RWPE2 (cell line): ENCODE data around the gene NAXE.

Experiments
- ATAC-seq: fragments of 200-7000 bp; cut with Tn5 transposase; 3 replicates; pipeline ENCODE4 v1.9.1; 2021; ENCODE audit warnings: low read depth
- DNase-seq: peaks from one replicate; pipeline ENCODE4 v3.0.0-alpha.2; 2020; ENCODE audit warnings: low spot score
- H3K27ac ChIP-seq: fragments of 450-650 bp; 2 replicates; pipeline ENCODE4 v1.5.1; 2017; ENCODE audit warnings: mild to moderate bottlenecking; ENCODE audit not compliant: poor library complexity, severe bottlenecking
- H3K27me3 ChIP-seq: fragments of 250-450 bp; sonication (Bioruptor Pico); 2 replicates; pipeline ENCODE4 v1.5.1; 2021; ENCODE audit warnings: mild to moderate bottlenecking, moderate library complexity; ENCODE audit not compliant: insufficient read depth, poor library complexity, severe bottlenecking
- H3K36me3 ChIP-seq: fragments of 250-450 bp; sonication (Bioruptor Pico); 2 replicates; pipeline ENCODE4 v1.5.1; 2020; ENCODE audit warnings: low read depth, mild to moderate bottlenecking, moderate library complexity
- H3K4me1 ChIP-seq: fragments of 250-450 bp; sonication (Bioruptor Pico); 2 replicates; pipeline ENCODE4 v1.5.1; 2021; ENCODE audit warnings: mild to moderate bottlenecking, moderate library complexity; ENCODE audit not compliant: insufficient read depth, poor library complexity, severe bottlenecking
- H3K4me3 ChIP-seq: fragments of 250-450 bp; sonication (Bioruptor Pico); 2 replicates; pipeline ENCODE4 v1.5.1; 2021; ENCODE audit warnings: mild to moderate bottlenecking, moderate library complexity; ENCODE audit not compliant: severe bottlenecking
- H3K9me3 ChIP-seq: fragments of 250-450 bp; sonication (Bioruptor Pico); 2 replicates; pipeline ENCODE4 v1.5.1; 2021; ENCODE audit warnings: mild to moderate bottlenecking, moderate library complexity; ENCODE audit not compliant: severe bottlenecking
- CTCF ChIP-seq: fragments of 450-650 bp; IDR thresholded peaks from one replicate; pipeline ENCODE4 v1.5.1; 2017; ENCODE audit warnings: mild to moderate bottlenecking, moderate library complexity; ENCODE audit not compliant: poor library complexity, severe bottlenecking

The NAXE gene

GRCh38 chr1:156642265-156643048 is 50.9 kb downstream of the NAXE start:
- no peak for ATAC-seq
- TF ChIP-seq CTCF: no peak
- H3K27ac ChIP-seq: no peak overlapping the region
- H3K36me3 ChIP-seq: no peaks in the 10 kb centered on the region
- H3K4me1 ChIP-seq: no peaks in the 10 kb centered on the region
- no peaks in the 10 kb centered on the region for H3K9me3 ChIP-seq
- DNase-seq: no peak
- H3K27me3 ChIP-seq: peaks cover 95% of the 10 kb centered on the region
- H3K4me3 ChIP-seq: no peak overlapping the region

- H3K36me3 ChIP-seq: no peaks in the 10 kb centered on the region
- H3K27ac ChIP-seq: no peak overlapping the region
- no peaks in the 10 kb centered on the region for H3K9me3 ChIP-seq
- H3K27me3 ChIP-seq: peaks cover 88% of the 10 kb centered on the region
- ATAC-seq (no peak), DNase-seq (no peak)
- no peak for TF ChIP-seq CTCF
- H3K4me3 ChIP-seq: no peak overlapping the region
- H3K4me1 ChIP-seq: no peaks in the 10 kb centered on the region
Measured at GRCh38 chr1:156643049-156643777, 51.6 kb downstream of the NAXE start.

- no peak overlapping the region for H3K27ac ChIP-seq
- H3K27me3 ChIP-seq: peaks cover 84% of the 10 kb centered on the region
- H3K4me3 ChIP-seq: no peak overlapping the region
- H3K36me3 ChIP-seq: no peaks in the 10 kb centered on the region
- DNase-seq (no peak), ATAC-seq (no peak)
- TF ChIP-seq CTCF: no peak
- no peaks in the 10 kb centered on the region for H3K4me1 ChIP-seq
- no peaks in the 10 kb centered on the region for H3K9me3 ChIP-seq
Measured at GRCh38 chr1:156643778-156644092, 52.2 kb downstream of the NAXE start.
